Memory B cell (primary cell): ENCODE results near the gene RIMBP3B.
"Not testable (repeated sequence)": the region's sequence is repeated elsewhere in the genome, so short reads cannot be mapped to it uniquely, and the experiment has no call there.

Experiments
- ATAC-seq: fragments of 150-1000 bp; cut with Tn5 transposase; 2 replicates; pipeline ENCODE4 v1.10.0; 2021; ENCODE audit warnings: low read depth, mild to moderate bottlenecking, moderate library complexity
- DNase-seq, 2 donors: peaks; one replicate each; pipeline ENCODE4 v3.0.0; 2022; ENCODE audit warnings: low spot score in 2 of 2
- H3K27ac Mint-ChIP-seq: one replicate; pipeline ENCODE4 v1.8.0; 2022; ENCODE audit warnings: mild to moderate bottlenecking, moderate library complexity, mixed read lengths
- H3K27me3 Mint-ChIP-seq: one replicate; pipeline ENCODE4 v1.8.0; 2022; ENCODE audit warnings: mixed read lengths
- H3K36me3 Mint-ChIP-seq: one replicate; pipeline ENCODE4 v1.8.0; 2022; ENCODE audit warnings: mild to moderate bottlenecking, mixed read lengths
- H3K4me1 Mint-ChIP-seq: one replicate; pipeline ENCODE4 v1.8.0; 2022; ENCODE audit warnings: mixed read lengths
- H3K4me3 Mint-ChIP-seq: one replicate; pipeline ENCODE4 v1.8.0; 2022; ENCODE audit warnings: mild to moderate bottlenecking, moderate library complexity, mixed read lengths
- H3K9me3 Mint-ChIP-seq: one replicate; pipeline ENCODE4 v1.8.0; 2022; ENCODE audit warnings: mixed read lengths

RIMBP3B gene

GRCh38 chr22:21435998-21436810 is 52.7 kb downstream of the RIMBP3B start:
- H3K27ac Mint-ChIP-seq, DNase-seq, H3K4me3 Mint-ChIP-seq, ATAC-seq, H3K4me1 Mint-ChIP-seq, H3K27me3 Mint-ChIP-seq, H3K36me3 Mint-ChIP-seq, H3K9me3 Mint-ChIP-seq: not testable (repeated sequence)

- H3K27ac Mint-ChIP-seq, H3K4me1 Mint-ChIP-seq, H3K9me3 Mint-ChIP-seq, H3K36me3 Mint-ChIP-seq, H3K27me3 Mint-ChIP-seq, H3K4me3 Mint-ChIP-seq, ATAC-seq: not testable (repeated sequence)
- peak in 1 of 2 donors; percentile 2 for DNase-seq
Observed at GRCh38 chr22:21438013-21438412, 54.5 kb downstream of the RIMBP3B start.
